IPS DF 6.9 (cell line): ENCODE measurements around the gene TSPAN18.

Experiments
- DNase-seq: peaks from one replicate; pipeline ENCODE4 v3.0.0-alpha.2; 2013; ENCODE audit warnings: low read depth, low spot score
- H3K27ac ChIP-seq: one replicate; pipeline ENCODE4 v1.5.1; 2013; ENCODE audit warnings: low read length, control low read depth
- H3K27me3 ChIP-seq: 2 replicates; pipeline ENCODE4 v1.6.1; 2013; ENCODE audit warnings: mild to moderate bottlenecking, low read length; ENCODE audit not compliant: control insufficient read depth, insufficient read depth
- H3K36me3 ChIP-seq: 2 replicates; pipeline ENCODE4 v1.6.1; 2013; ENCODE audit warnings: low read length; ENCODE audit not compliant: control insufficient read depth, insufficient read depth
- H3K4me1 ChIP-seq: 2 replicates; pipeline ENCODE4 v1.6.1; 2013; ENCODE audit warnings: low read length; ENCODE audit not compliant: control insufficient read depth, insufficient read depth
- H3K4me3 ChIP-seq: 2 replicates; pipeline ENCODE4 v1.5.1; 2013; ENCODE audit warnings: mild to moderate bottlenecking, low read length
- H3K9me3 ChIP-seq: 2 replicates; pipeline ENCODE4 v1.6.1; 2013; ENCODE audit warnings: low read length, inconsistent platforms; ENCODE audit not compliant: control insufficient read depth, insufficient read depth
- WGBS: extraction: QIAGEN DNeasy Blood & Tissue Kit; methylation state at CpG from one replicate; pipeline ENCODE4 v1.1.7; 2013; ENCODE audit warnings: mixed read lengths, missing lambda C conversion rate; ENCODE audit not compliant: insufficient read length, insufficient coverage; 5-methylcytosine and 5-hydroxymethylcytosine counted together

The TSPAN18 gene

DNA sequence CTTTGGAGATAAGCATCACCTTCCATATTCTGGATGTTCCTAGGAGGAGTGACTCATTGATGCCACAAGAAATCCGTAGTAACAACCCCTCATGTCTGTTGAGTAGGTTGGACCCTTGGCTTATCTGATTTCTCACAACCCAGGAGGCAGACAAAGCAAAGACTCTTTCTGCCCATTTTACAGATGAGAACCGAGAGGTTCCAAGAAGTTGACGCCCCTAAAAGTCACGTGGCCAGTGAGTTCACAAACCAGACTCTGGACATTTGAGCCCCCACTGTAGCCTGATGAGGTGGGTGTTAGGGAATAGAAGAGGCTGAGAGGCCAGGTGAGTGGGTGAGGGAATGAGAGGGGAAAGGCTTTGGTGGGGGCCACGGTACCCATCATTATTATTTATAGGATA, 70.3 kb downstream of the TSPAN18 start:
- H3K27me3 ChIP-seq = no peaks in the 10 kb centered on the region
- no peak for DNase-seq
- no peaks in the 10 kb centered on the region; the same call in none of the 2 replicates for H3K4me1 ChIP-seq
- H3K4me3 ChIP-seq = no peak overlapping the region
- no CpG with 5 or more reads among the region's 5 CpGs for WGBS
- H3K36me3 ChIP-seq = no peaks in the 10 kb centered on the region
- no peak overlapping the region for H3K27ac ChIP-seq
- no peaks in the 10 kb centered on the region for H3K9me3 ChIP-seq

DNA sequence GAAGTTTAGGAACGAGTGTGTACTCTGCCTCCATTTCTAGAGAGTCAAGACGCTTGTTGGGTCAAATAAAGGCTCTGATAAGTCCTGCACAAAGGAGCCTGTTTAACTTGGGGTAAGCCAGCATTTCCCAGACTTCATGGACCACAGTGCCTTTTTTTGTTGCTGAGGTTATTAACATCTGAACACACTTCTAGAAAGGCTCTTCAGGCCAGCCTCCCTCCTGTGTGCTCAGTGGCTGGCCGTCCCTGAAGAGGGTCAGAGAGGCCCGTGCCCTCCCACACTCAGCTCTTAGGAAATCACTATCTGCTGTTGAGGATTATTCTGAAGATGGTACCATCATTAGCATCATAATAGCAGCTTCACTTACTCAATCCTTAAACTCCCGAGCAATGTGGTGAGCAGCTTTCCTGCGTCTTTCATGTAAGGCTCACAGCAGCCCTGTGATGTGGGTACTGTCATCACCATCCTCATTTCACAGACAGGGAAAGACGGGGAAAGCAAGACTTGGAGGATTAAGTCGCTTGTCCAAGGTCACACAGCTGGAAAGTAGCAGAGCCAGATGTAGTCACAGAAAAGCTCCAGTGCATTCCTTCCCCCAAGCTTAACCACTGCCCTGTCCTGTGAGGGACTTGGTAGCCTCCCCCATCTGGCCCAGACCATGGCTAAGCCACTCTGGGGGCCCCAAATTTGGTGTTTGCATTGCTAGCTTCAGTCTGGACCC, 71.3 kb downstream of the TSPAN18 start:
- no CpG with 5 or more reads among the region's 8 CpGs for WGBS
- Histone ChIP-seq H3K4me1 (no peaks in the 10 kb centered on the region; the same call in none of the 2 replicates), H3K9me3 (no peaks in the 10 kb centered on the region), H3K27me3 (no peaks in the 10 kb centered on the region), H3K27ac (no peak overlapping the region), H3K36me3 (no peaks in the 10 kb centered on the region), H3K4me3 (no peak overlapping the region)
- peak; percentile 50 for DNase-seq

DNA sequence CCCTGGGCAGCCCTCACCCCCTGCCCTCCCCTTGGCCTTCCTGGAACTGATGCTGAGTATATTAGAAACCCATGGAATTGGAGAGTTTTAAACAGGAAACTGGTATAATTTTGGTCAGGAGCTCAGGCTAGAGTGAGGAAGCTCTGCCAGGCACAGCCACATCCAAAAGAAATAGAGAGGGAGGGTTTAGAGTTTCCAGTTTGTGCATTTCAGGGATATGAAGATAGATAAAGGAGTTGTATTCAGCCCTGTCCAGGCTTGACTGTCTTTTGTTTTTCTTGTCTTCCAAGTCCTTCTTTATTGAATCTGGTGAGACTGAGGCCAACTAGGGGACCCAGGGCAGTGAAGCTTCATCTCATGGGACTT, 71.8 kb downstream of the TSPAN18 start:
- Histone ChIP-seq H3K27me3 (no peaks in the 10 kb centered on the region), H3K9me3 (no peaks in the 10 kb centered on the region), H3K36me3 (no peaks in the 10 kb centered on the region), H3K4me3 (no peak overlapping the region), H3K4me1 (no peaks in the 10 kb centered on the region; the same call in none of the 2 replicates), H3K27ac (no peak overlapping the region)
- DNase-seq = no peak

DNA sequence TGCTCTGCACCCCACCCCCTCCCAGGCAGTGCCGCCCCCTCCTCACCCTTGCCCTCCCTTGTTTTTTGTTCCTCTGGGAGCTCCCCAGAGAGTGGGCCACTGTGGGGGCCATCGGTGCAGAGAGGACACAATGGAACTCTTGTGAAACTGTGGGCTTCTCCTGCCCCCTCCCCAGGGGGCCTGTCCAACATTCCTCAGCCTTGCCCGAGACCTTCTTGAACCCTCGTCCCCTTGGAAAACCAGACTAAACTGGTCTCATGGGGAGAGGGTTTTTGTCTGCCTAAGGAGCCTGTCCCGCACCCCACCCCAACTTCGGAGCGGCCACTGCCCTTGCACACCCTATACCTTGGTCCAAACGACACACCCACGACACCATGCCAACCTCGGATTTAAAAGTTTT, 72.2 kb downstream of the TSPAN18 start:
- no CpG with 5 or more reads among the region's 10 CpGs for WGBS
- Histone ChIP-seq H3K4me1 (no peaks in the 10 kb centered on the region; the same call in none of the 2 replicates), H3K27me3 (no peaks in the 10 kb centered on the region), H3K9me3 (no peaks in the 10 kb centered on the region), H3K27ac (no peak overlapping the region), H3K36me3 (no peaks in the 10 kb centered on the region), H3K4me3 (no peak overlapping the region)
- DNase-seq = no peak

DNA sequence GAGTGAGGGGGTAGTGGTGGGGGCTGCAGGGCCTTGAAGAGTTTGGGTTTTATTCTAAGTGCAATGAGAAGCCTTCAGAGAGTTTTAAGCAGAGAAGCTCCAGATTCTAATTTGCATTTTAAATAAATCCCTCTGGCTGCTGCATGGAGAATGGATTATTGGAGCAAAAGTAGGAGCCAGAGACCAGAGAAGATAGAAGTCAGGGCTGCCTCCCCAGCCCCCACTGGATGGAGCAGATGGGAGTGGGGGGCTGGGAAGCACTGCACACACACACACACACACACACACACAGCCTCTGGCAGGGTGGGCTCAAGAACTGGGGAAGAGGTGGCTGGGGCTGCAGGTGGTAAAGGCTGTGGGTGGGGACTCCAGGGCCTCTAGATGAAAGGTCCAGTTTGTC, 75.6 kb downstream of the TSPAN18 start:
- Histone ChIP-seq H3K27me3 (no peaks in the 10 kb centered on the region), H3K9me3 (no peaks in the 10 kb centered on the region), H3K4me3 (no peak overlapping the region), H3K36me3 (no peaks in the 10 kb centered on the region), H3K27ac (no peak overlapping the region), H3K4me1 (peaks cover 3% of the 10 kb centered on the region)
- DNase-seq = no peak

DNA sequence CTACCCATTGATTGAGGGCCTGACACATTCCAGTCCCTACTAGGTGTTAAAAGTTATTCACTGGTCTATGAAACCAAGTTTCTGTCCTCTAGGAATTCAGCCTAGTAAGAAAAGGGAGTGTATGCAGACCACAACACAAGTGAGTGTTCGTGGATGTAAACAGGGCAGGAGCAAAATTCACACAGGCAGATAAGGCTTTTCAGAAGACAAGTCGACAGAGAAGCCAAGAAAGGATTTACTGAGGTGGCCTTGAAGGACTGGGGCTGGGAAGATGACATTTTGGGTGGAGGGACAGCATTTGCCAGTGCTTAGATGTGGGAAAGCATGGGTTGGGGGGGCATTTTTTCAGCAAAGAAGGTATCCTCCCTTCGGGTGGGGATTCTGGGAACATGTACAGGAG, 76.2 kb downstream of the TSPAN18 start:
- Histone ChIP-seq H3K4me3 (no peak overlapping the region), H3K36me3 (no peaks in the 10 kb centered on the region), H3K4me1 (peaks cover 3% of the 10 kb centered on the region), H3K27me3 (no peaks in the 10 kb centered on the region), H3K9me3 (no peaks in the 10 kb centered on the region), H3K27ac (no peak overlapping the region)
- WGBS = no CpG with 5 or more reads among the region's 3 CpGs
- DNase-seq = no peak

DNA sequence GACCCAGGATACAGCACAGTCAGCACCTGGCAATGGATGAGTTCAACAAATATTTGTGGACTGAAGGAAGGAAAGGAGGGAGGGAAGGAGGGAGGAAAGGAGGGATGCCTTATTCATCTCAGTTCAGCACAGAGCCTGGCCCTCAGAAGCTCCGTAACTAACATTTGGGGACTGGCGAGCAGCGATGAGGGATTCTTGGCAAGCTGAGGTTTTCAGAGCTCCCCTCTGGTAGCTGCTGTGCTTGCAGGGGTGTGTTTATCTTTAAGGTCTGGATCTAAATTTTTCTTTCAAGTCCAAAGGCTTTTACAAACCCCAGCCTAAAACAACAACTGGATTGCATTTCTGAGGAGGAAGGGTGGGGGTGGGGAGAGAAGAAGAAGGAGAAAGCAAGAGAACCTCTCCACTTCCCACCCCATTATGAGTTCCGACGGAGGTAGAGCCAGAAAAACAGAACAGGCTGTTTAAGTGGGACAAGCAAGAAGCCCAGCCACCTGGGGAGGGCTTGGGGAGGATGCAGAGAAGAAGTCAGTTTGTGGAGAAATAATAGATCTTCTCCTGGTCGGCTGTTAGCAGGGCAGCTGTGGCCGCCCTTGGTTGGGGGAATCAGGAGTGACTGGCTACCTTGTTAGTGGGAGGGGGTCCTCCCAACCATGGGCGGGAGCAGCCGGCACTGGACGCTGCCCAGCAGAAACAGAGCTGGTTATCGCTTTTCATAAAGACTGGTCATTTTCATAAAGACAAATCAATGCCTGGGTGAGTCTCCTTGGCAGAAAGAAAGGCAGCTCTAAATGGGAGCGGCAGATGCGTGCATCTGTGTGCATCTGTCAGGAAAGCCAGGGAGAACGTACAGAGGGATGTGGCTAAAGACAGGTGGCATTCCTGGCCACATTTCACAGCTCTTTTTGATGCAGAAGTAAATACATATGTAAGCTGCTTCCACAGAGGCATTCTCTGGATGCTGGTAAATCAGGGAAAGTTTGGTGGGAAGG, 78.0 kb downstream of the TSPAN18 start:
- H3K4me1 ChIP-seq = peaks cover 3% of the 10 kb centered on the region
- DNase-seq = no peak
- H3K4me3 ChIP-seq = no peak overlapping the region
- no CpG with 5 or more reads among the region's 14 CpGs for WGBS
- no peaks in the 10 kb centered on the region for H3K27me3 ChIP-seq
- H3K9me3 ChIP-seq = no peaks in the 10 kb centered on the region
- H3K27ac ChIP-seq = no peak overlapping the region
- H3K36me3 ChIP-seq = no peaks in the 10 kb centered on the region

DNA sequence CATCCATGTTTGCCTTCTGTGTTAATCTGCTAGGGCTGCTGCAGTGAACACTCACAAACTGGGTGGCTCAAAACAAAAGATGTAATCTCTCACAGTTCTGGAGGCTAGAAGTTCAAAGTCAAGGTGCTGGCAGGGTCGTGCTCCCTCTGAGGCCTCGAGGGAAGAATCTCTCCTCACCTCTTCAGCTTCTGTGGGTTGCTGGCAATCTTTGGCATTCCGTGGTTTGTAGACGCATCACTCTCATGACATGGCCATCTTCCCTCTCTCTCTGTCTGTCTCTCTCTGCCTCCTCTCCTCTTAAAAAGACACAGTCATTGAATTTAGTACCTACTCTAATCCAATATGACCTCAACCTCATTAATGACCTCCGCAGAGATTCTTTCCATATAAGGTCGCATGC, 78.8 kb downstream of the TSPAN18 start:
- Histone ChIP-seq H3K27me3 (no peaks in the 10 kb centered on the region), H3K9me3 (no peaks in the 10 kb centered on the region)

DNA sequence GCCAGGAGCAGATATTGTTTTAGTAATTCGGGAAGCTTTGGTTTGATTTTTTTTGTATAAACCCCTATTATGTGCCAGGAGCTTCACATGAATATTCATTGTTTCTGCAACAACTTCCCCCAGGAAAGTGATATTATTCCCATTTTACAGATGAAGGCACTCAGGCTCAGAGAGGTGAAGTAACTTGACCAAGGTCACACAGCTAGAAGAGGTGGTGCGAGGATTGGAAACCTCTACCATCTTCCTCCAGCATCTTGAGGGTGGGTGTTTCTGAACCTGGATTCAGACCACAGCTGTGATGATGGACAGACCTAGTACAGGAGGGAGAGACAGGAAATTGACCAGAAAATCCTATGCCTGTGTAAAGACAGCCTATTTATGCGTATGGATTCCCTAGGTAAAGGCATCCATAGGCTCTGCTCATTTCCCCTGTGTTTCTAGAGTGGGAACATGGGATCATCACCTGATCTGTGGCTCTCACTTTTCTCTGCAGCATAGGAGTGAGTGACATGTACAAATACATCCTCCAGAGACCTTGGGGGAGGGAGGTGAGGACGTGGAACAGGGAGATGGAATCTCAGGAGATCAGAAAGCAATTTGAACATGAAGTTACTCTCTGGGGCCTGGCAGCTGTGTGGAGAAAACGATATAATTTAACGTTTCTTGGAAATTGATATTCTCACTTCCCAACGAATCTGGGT, 81.4 kb downstream of the TSPAN18 start:
- Histone ChIP-seq H3K36me3 (no peaks in the 10 kb centered on the region), H3K9me3 (no peaks in the 10 kb centered on the region), H3K4me3 (no peak overlapping the region), H3K27me3 (no peaks in the 10 kb centered on the region), H3K27ac (no peak overlapping the region), H3K4me1 (peaks cover 3% of the 10 kb centered on the region)
- no peak for DNase-seq
- no CpG with 5 or more reads among the region's 7 CpGs for WGBS

More for the DNA sequence above, 78.8 kb downstream of the TSPAN18 start:
- DNase-seq = no peak
- WGBS = no CpG with 5 or more reads among the region's 6 CpGs
- H3K36me3 ChIP-seq = no peaks in the 10 kb centered on the region
- H3K27ac ChIP-seq = no peak overlapping the region
- H3K4me1 ChIP-seq = peaks cover 3% of the 10 kb centered on the region
- H3K4me3 ChIP-seq = no peak overlapping the region

DNA sequence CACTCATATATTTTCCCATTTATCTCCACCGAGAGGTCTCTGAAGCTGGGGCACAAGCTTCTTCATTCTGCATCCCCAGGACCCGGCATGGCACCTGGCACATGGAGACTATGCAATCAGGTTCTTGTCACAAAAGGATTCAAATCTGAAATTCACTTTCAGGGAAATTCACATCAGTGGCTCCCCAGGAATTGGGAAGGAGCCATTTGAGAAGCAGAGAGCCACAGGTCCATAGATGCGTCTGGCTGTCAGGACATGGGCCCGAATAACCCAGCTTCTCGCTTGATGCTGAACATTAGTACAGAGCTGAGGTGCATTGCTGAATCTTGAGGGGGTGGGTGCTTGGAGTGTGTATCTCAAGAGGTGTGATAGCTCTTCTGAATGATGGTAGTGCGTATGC, 82.5 kb downstream of the TSPAN18 start:
- Histone ChIP-seq H3K4me1 (peaks cover 3% of the 10 kb centered on the region), H3K27ac (no peak overlapping the region), H3K36me3 (no peaks in the 10 kb centered on the region), H3K4me3 (no peak overlapping the region), H3K27me3 (no peaks in the 10 kb centered on the region), H3K9me3 (no peaks in the 10 kb centered on the region)
- WGBS = no CpG with 5 or more reads among the region's 6 CpGs
- DNase-seq = no peak
